Fibroblast of lung (primary cell): ENCODE results near the gene SLC6A11.

ENCODE experiments used
- CTCF ChIP-seq, 2 donors: IDR thresholded peaks in 1 of 2; conservative IDR thresholded peaks in 1 of 2; 1 replicate in 1 of 2; 2 replicates in 1 of 2; pipeline ENCODE4 v1.5.1; 2011 to 2012; ENCODE audit warnings: low read length in 2 of 2, control low read depth in 1 of 2, inconsistent platforms in 1 of 2, low read depth in 1 of 2, mild to moderate bottlenecking in 1 of 2
- EZH2 ChIP-seq: IDR thresholded peaks from 2 replicates; pipeline ENCODE4 v1.5.1; 2012; ENCODE audit warnings: low read length, control low read depth, mild to moderate bottlenecking; ENCODE audit errors: missing control alignments

GRCh38 chr3:10813425-10813824, 2.6 kb upstream of the SLC6A11 start:
- TF ChIP-seq CTCF (conservative IDR thresholded peaks at IDR 0.05 in 1 of 2, IDR thresholded peaks at IDR 0.05 in 1 of 2; ENCODE audit: low read depth in 1 of 2, low read length in 2 of 2) (no peak), EZH2 (no peak)
